GM12873 (cell line): ENCODE data around the gene SRGAP1.

ENCODE experiments used
- TF ChIP-seq, protein P1 (sequence below): IDR thresholded peaks from 2 replicates; pipeline ENCODE4 v1.5.1; 2012; ENCODE audit warnings: low read depth, mild to moderate bottlenecking, moderate library complexity, low read length, control low read depth; ENCODE audit not compliant: insufficient read depth; ENCODE audit errors: missing control alignments

The SRGAP1 gene

DNA sequence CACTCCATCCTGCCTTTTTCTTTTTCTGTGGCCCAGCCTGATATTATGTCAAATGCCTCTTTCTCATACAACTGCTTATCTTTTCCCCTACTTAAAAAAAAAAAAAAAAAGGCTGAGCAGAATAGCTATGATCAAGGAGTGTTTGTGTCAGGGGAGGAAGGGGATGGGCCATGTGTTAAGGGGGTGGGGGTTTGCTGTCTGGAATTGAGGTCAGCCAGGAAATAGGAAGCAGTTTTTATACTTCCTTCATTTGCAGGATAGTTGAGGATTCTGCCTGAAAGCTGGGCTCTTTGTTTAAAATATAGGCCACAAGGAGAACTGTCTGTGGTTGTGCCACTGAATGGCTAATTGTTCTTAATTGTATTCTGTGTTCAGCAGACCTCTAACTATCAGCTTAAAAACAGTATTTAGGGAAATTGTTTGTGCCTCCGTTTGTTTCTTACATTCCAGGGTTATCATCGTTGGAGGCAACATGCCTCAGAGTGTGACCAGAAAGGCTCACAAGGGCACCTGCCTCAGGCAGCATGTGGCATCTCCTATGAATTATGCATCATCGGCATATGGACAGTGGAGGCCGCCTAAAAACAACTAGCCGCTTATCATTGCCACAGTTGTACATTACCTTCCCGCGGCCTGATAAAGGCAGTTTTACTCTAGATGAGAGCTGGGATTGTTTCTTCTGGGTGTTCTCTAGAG, 96.0 kb downstream of the SRGAP1 start:
- TF ChIP-seq, protein P1, sequence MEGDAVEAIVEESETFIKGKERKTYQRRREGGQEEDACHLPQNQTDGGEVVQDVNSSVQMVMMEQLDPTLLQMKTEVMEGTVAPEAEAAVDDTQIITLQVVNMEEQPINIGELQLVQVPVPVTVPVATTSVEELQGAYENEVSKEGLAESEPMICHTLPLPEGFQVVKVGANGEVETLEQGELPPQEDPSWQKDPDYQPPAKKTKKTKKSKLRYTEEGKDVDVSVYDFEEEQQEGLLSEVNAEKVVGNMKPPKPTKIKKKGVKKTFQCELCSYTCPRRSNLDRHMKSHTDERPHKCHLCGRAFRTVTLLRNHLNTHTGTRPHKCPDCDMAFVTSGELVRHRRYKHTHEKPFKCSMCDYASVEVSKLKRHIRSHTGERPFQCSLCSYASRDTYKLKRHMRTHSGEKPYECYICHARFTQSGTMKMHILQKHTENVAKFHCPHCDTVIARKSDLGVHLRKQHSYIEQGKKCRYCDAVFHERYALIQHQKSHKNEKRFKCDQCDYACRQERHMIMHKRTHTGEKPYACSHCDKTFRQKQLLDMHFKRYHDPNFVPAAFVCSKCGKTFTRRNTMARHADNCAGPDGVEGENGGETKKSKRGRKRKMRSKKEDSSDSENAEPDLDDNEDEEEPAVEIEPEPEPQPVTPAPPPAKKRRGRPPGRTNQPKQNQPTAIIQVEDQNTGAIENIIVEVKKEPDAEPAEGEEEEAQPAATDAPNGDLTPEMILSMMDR, result no peak

DNA sequence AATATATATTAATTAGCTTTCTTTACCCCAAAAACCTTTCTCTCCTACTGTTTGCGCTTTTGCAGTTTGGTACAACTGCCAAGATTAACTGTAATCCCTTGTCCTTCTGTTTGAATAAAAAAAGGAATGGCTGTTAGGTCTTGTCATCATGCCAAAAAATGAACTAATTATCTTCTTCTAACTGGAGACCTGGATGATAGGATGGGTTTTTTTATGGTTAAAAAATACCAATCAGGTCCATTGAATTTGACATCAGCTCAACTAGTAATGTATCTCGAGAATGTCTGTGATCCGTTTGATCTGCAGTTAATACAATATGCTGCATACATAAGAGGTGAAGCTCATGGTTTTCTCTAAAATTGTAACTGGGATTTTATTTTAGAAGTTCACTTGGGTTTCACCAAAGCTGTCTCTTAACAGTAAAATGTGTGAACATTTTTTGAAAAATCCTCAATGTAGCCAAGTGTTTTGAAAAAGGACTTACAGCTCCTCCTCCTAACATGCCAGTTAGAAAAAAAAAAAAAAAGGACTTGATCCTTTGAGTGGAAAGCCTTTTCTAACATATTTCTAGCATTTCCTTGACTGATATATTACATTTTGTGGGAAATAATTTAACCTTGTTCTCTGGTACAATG, 96.8 kb downstream of the SRGAP1 start:
- TF ChIP-seq, protein P1, result no peak

DNA sequence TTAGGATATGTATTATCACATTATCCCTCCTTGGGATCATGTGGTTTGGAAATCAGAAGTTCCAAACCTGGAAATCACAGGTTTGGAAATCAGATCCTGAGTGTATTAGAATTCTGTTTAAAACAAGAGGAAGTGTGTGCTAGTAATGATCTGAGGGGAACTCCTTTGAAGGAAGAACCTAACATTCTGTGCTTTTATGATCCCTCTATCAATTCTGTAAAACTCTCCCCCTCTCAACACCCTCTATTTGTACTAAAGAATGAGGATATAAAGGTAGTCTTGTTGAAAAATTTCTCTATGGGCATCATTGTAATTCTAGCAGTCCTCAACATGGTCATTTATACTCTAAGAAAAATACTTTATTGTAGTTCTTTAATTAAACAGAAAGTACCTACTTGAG, 97.4 kb downstream of the SRGAP1 start:
- TF ChIP-seq, protein P1, result no peak

DNA sequence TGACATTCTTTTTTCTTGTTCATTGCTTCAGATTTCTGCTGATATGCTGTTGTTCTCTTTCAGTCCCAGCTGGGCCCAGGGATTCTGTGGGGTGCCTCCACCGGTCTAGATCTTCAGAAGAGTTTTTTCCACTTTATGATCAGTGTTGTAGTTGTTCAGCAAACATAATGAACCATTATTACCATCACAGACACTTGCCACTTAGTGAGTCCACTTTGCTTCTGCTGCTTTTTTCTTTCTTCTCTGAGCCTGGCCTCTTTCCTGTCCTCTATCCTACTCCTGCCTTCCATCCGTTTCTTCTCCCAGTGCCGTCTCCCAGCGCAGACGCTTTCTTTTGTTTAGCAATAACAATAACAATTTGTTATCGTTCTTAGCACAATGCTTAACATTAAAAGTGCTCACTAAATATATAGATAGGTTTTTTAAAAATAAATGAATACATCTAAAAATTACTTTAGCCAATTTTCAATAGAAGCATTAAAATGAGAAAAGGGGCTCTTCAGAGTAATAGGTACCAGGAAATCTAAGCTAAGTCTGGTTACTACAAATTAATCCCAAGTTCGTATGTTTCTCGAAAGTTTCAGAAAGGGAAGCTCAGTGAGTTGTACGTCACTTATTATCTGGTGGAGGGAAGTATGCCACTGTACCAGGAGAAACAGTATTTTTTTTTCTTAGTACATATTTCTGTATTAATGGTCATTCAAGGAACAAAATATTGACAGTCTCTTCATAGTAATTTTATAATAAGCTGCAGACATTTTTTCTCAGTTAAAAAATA, 98.2 kb downstream of the SRGAP1 start:
- TF ChIP-seq, protein P1, result no peak

DNA sequence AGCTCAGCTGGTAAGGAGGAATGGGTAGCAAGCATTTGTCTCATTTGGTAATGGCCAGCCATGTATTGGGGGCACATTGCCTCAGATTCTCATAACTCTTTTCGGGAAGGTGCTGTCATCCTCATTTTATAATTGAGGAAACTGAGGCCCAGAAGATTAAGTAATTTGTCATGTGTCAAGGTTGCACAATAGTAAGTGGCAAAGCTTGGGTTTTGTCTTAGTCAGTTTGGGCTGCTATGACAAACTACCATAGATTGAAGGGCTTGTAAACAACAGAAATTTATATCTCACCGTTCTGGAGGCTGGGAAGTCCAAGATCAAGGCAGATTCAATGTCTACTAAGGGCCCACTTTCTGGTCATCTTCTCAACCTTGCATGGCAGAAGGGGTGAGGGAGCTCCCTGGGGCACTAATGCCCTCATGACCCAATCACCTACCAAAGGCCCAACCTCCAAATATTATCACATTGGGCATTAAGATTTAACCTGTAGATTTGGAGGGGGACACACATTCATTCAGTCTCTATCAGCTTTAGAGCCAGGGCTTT, 99.6 kb downstream of the SRGAP1 start:
- TF ChIP-seq, protein P1, result no peak

DNA sequence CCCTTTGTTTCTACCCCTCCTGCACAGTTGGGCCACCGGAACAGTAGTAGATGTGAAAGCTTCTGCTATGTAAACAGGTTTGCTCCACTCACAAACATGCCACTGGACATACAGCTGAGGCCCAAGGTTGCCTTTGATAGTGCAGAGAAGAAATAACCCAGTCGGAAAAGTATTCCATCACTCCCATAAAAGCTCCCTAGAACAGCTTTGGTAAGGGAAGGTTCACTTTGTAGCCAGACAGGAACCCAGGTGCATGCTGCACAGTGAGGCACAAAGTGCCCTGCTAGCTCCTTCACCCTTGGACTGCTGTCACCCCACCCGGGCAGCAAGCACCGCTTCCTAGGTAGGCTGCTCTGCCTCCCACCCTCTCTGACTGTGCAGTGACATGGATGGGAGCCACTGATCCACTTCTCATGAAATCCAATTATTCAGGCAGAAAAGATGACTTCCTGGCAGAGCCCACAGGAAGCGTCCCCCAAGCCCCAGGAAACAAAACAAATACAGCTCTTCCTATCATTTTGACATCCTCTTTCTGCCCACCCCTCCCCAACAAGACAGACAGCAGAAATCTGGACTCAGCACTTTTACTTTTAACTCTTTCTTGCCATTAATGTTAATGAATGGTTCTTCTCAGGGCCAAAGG, 100.2 kb downstream of the SRGAP1 start:
- TF ChIP-seq, protein P1, result no peak
